HepG2 (cell line): ENCODE results near the gene TMEM143. TPM values are rescaled to one million over a fixed set of nuclear protein-coding genes. Genes with fewer than 3 reads are reported as not detected.

Source experiments
- ELF3 ChIP-seq: IDR thresholded peaks from 2 replicates; pipeline ENCODE4 v1.6.1; 2016; ENCODE audit warnings: missing genetic modification reagents, missing compliant biosample characterization
- MAX ChIP-seq: IDR thresholded peaks from 2 replicates; pipeline ENCODE4 v1.6.1; 2012; ENCODE audit warnings: inconsistent platforms
- MED8 ChIP-seq: sonication (generic); formaldehyde crosslinking; IDR thresholded peaks from 2 replicates; pipeline ENCODE4 v1.8.1; 2023; ENCODE audit warnings: mild to moderate bottlenecking, missing genetic modification reagents; ENCODE audit not compliant: insufficient replicate concordance
- MXI1 ChIP-seq: IDR thresholded peaks from 3 replicates; pipeline ENCODE4 v1.6.1; 2012; ENCODE audit warnings: low read depth, low read length, inconsistent platforms, borderline replicate concordance
- PLSCR1 ChIP-seq: sonication (generic); formaldehyde crosslinking; IDR thresholded peaks from 2 replicates; pipeline ENCODE4 v1.5.0; 2020; ENCODE audit warnings: missing genetic modification reagents, mild to moderate bottlenecking, borderline replicate concordance
- RARA ChIP-seq: IDR thresholded peaks from 2 replicates; pipeline ENCODE4 v1.6.1; 2016; ENCODE audit warnings: missing genetic modification reagents, missing compliant biosample characterization
- XRCC5 ChIP-seq: fragments of 200-400 bp; formaldehyde crosslinking; optimal IDR thresholded peaks from 2 replicates; pipeline ENCODE3; 2017; ENCODE audit warnings: mild to moderate bottlenecking, low read length
- ZBTB49 ChIP-seq: sonication (generic); formaldehyde crosslinking; IDR thresholded peaks from 2 replicates; pipeline ENCODE4 v1.4.0; 2020; ENCODE audit warnings: missing genetic modification reagents, borderline replicate concordance
- ZNF207 ChIP-seq: fragments of 450-650 bp; IDR thresholded peaks from 2 replicates; pipeline ENCODE4 v1.6.1; 2016; ENCODE audit warnings: antibody characterized with exemption, borderline replicate concordance
- ZNF605 ChIP-seq: sonication (generic); formaldehyde crosslinking; IDR thresholded peaks from 2 replicates; pipeline ENCODE4 v1.8.0; 2022; ENCODE audit warnings: mild to moderate bottlenecking, missing genetic modification reagents
- ZNF792 ChIP-seq: IDR thresholded peaks from 2 replicates; pipeline ENCODE4 v1.6.1; 2016
- ZSCAN31 ChIP-seq: sonication (generic); formaldehyde crosslinking; IDR thresholded peaks from 2 replicates; pipeline ENCODE4 v1.5.0; 2020; ENCODE audit warnings: low read depth, mild to moderate bottlenecking, missing genetic modification reagents
- polyA plus RNA-seq, 8 experiments: library from polyadenylated mRNA; depleted of rRNA in 3 of 8; stranded (reverse) in 7 of 8; unstranded in 1 of 8; fragments of >200 nt; fragmentation: Illumina TruSeq in 4 of 8; extraction: Trizol in 4 of 8; gene quantifications; 2 replicates each; pipeline versions ENCODE4 v1.2.1 to v1.2.3, GENCODE V29; 2011 to 2016; ENCODE audit warnings: low read depth in 4 of 8, missing spikeins in 1 of 8, mixed read lengths in 1 of 8; ENCODE audit not compliant: insufficient read depth in 1 of 8
- total RNA-seq, 5 experiments: library from RNA; depleted of rRNA; stranded (reverse); fragments of >200 nt; fragmentation: Illumina TruSeq; extraction: Trizol; gene quantifications; 2 replicates each; pipeline ENCODE4 v1.2.3, GENCODE V29; 2016; ENCODE audit warnings: low read depth in 1 of 5
- TF ChIP-seq, protein P1 (sequence below): sonication (generic); formaldehyde crosslinking; IDR thresholded peaks from 2 replicates; pipeline ENCODE4 v1.4.0; 2020; ENCODE audit warnings: missing genetic modification reagents
- TF ChIP-seq, protein P2 (sequence below): sonication (generic); formaldehyde crosslinking; IDR thresholded peaks from 2 replicates; pipeline ENCODE4 v1.4.0; 2020; ENCODE audit warnings: missing genetic modification reagents
- TF ChIP-seq, protein P3 (sequence below): conservative IDR thresholded peaks from 2 replicates; pipeline ENCODE4 v1.6.1; 2018; ENCODE audit warnings: missing genetic modification reagents

Gene TMEM143
- total and polyA plus RNA-seq, 2 of the 13 experiments (the other 11 are each of a cell fraction or from before 2014, with no cell fraction given), result 7.7 to 11.3 TPM

DNA sequence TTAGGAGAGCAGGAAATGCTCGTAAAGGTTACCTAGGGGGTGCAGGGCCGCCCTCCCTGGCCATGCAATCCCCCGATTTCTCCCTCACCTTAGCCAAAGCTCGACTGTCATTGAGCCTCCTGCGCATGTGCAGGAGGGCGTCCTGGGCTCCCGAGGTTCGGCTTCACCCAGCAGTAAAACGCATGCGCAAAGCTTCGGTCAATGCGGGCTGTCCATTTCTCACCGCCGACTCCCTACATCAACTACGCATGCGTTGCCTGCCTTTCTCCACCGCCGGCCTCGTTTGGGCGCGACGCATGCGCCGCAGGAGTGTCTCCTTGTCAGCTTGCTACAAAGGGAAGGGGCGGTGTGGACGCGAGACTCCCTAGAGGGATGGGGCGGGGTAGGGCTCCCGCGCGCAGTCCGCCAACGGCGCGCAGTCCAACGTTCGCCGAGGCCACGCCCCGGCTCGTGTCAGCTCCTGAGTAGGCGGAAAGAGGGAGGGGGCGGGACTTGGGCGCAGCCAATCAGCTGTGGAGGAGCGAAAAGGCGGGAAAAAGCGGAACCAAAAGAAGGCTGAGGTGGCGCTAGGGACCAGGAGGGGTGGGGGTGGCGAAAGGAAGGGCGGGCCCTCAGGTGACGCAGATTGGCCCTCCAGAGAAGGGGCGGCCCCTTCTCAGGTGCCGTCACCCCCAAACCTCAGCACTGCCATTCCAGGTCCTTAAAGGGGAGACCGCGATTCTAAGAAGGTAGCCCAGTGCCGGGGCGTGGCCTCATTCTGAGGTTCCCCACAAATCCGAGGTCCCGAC is at the start of gene TMEM143, which contains the start of gene SYNGR4 (continued):
- no peak for TF ChIP-seq ZBTB49
- TF ChIP-seq ZNF792 (CRISPR knock-in tag), result 0 out of 2 replicates have a peak, but pooled peaks have one; percentile 13
- no peak for TF ChIP-seq PLSCR1 (CRISPR knock-in tag)
- no peak for TF ChIP-seq ELF3 (CRISPR knock-in tag)
- TF ChIP-seq MXI1, result no peak; the same call in 2 of the 3 replicates
- TF ChIP-seq ZNF207, result no peak
- TF ChIP-seq RARA, result no peak
- no peak for TF ChIP-seq MED8 (CRISPR knock-in tag)
- TF ChIP-seq MAX, result peak; percentile 91
- TF ChIP-seq ZNF605, result 0 out of 2 replicates have a peak, but pooled peaks have one; percentile 11
- TF ChIP-seq, protein P1, sequence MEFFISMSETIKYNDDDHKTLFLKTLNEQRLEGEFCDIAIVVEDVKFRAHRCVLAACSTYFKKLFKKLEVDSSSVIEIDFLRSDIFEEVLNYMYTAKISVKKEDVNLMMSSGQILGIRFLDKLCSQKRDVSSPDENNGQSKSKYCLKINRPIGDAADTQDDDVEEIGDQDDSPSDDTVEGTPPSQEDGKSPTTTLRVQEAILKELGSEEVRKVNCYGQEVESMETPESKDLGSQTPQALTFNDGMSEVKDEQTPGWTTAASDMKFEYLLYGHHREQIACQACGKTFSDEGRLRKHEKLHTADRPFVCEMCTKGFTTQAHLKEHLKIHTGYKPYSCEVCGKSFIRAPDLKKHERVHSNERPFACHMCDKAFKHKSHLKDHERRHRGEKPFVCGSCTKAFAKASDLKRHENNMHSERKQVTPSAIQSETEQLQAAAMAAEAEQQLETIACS, result 0 out of 2 replicates have a peak, but pooled peaks have one; percentile 9
- TF ChIP-seq, protein P2, sequence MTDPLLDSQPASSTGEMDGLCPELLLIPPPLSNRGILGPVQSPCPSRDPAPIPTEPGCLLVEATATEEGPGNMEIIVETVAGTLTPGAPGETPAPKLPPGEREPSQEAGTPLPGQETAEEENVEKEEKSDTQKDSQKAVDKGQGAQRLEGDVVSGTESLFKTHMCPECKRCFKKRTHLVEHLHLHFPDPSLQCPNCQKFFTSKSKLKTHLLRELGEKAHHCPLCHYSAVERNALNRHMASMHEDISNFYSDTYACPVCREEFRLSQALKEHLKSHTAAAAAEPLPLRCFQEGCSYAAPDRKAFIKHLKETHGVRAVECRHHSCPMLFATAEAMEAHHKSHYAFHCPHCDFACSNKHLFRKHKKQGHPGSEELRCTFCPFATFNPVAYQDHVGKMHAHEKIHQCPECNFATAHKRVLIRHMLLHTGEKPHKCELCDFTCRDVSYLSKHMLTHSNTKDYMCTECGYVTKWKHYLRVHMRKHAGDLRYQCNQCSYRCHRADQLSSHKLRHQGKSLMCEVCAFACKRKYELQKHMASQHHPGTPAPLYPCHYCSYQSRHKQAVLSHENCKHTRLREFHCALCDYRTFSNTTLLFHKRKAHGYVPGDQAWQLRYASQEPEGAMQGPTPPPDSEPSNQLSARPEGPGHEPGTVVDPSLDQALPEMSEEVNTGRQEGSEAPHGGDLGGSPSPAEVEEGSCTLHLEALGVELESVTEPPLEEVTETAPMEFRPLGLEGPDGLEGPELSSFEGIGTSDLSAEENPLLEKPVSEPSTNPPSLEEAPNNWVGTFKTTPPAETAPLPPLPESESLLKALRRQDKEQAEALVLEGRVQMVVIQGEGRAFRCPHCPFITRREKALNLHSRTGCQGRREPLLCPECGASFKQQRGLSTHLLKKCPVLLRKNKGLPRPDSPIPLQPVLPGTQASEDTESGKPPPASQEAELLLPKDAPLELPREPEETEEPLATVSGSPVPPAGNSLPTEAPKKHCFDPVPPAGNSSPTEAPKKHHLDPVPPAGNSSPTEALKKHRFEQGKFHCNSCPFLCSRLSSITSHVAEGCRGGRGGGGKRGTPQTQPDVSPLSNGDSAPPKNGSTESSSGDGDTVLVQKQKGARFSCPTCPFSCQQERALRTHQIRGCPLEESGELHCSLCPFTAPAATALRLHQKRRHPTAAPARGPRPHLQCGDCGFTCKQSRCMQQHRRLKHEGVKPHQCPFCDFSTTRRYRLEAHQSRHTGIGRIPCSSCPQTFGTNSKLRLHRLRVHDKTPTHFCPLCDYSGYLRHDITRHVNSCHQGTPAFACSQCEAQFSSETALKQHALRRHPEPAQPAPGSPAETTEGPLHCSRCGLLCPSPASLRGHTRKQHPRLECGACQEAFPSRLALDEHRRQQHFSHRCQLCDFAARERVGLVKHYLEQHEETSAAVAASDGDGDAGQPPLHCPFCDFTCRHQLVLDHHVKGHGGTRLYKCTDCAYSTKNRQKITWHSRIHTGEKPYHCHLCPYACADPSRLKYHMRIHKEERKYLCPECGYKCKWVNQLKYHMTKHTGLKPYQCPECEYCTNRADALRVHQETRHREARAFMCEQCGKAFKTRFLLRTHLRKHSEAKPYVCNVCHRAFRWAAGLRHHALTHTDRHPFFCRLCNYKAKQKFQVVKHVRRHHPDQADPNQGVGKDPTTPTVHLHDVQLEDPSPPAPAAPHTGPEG (CRISPR knock-in tag), result 0 out of 2 replicates have a peak, but pooled peaks have one; percentile 33
- no peak for TF ChIP-seq XRCC5
- TF ChIP-seq, protein P3, sequence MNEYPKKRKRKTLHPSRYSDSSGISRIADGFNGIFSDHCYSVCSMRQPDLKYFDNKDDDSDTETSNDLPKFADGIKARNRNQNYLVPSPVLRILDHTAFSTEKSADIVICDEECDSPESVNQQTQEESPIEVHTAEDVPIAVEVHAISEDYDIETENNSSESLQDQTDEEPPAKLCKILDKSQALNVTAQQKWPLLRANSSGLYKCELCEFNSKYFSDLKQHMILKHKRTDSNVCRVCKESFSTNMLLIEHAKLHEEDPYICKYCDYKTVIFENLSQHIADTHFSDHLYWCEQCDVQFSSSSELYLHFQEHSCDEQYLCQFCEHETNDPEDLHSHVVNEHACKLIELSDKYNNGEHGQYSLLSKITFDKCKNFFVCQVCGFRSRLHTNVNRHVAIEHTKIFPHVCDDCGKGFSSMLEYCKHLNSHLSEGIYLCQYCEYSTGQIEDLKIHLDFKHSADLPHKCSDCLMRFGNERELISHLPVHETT (CRISPR knock-in tag), result 0 out of 2 replicates have a peak, but pooled peaks have one; percentile 29
- TF ChIP-seq ZSCAN31 (CRISPR knock-in tag), result peak; percentile 94
